ENCODE results near the gene QRICH2. TPM values are rescaled to one million over a fixed set of nuclear protein-coding genes. Genes with fewer than 3 reads are reported as not detected.

The QRICH2 gene
- total RNA-seq, 1 donor from 2014 or later, result 3.2 TPM

- intact Hi-C loops (cut with micrococcal nuclease), result no loop called here
Observed at GRCh38 chr17:76278268-76278908, 29.7 kb downstream of the QRICH2 start.

- intact Hi-C loops (cut with micrococcal nuclease), result no loop called here
Observed at GRCh38 chr17:76277300-76278267, 30.5 kb downstream of the QRICH2 start.

GRCh38 chr17:76276461-76277299, 31.4 kb downstream of the QRICH2 start:
- intact Hi-C loops (cut with micrococcal nuclease), result no loop called here

- intact Hi-C loops (cut with micrococcal nuclease), result no loop called here
Observed at GRCh38 chr17:76276069-76276431, 32.0 kb downstream of the QRICH2 start.

GRCh38 chr17:76275382-76276068, 32.6 kb downstream of the QRICH2 start:
- intact Hi-C loops (cut with micrococcal nuclease), result no loop called here

- intact Hi-C loops (cut with micrococcal nuclease), result no loop called here
Observed at GRCh38 chr17:76274112-76274956, 33.7 kb downstream of the QRICH2 start.

GRCh38 chr17:76273445-76274111, 34.5 kb downstream of the QRICH2 start:
- intact Hi-C loops (cut with micrococcal nuclease), result loop anchor here (2.0 kb wide), 1 partner anchor 81 kb away; no protein-coding TSS in a partner anchor

GRCh38 chr17:76272541-76273444, 35.3 kb downstream of the QRICH2 start:
- intact Hi-C loops (cut with micrococcal nuclease), result loop anchor here (2.0 kb wide), 1 partner anchor 80 kb away; no protein-coding TSS in a partner anchor

- intact Hi-C loops (cut with micrococcal nuclease), result loop anchor here (2.0 kb wide), 1 partner anchor 79 kb away; no protein-coding TSS in a partner anchor
Observed at GRCh38 chr17:76271669-76272540, 36.2 kb downstream of the QRICH2 start.

- intact Hi-C loops (cut with micrococcal nuclease), result no loop called here
Observed at GRCh38 chr17:76270770-76271668, 37.1 kb downstream of the QRICH2 start.

GRCh38 chr17:76270127-76270592, 37.9 kb downstream of the QRICH2 start:
- intact Hi-C loops (cut with micrococcal nuclease), result no loop called here

GRCh38 chr17:76268991-76269981, 38.8 kb downstream of the QRICH2 start:
- intact Hi-C loops (cut with micrococcal nuclease), result loop anchor here (5.0 kb wide), 2 partner anchors 127 to 468 kb away; partner anchors contain the start of genes FOXJ1, MFSD11 and SRSF2

GRCh38 chr17:76268015-76268749, 39.9 kb downstream of the QRICH2 start:
- intact Hi-C loops (cut with micrococcal nuclease), result loop anchor here (5.0 kb wide), 2 partner anchors 126 to 469 kb away; partner anchors contain the start of genes FOXJ1, MFSD11 and SRSF2

GRCh38 chr17:76267581-76268001, 40.5 kb downstream of the QRICH2 start:
- intact Hi-C loops (cut with micrococcal nuclease), result loop anchor here (5.0 kb wide), 2 partner anchors 125 to 470 kb away; partner anchors contain the start of genes FOXJ1, MFSD11 and SRSF2

Measured in T-helper 2 cell treated with Interferon-gamma antibody and Interleukin-4, amounts not matched to agents 100 ng/mL and 5 ng/mL, for 36 hours (primary cell).